Right renal cortex interstitium (tissue), 3 donors: ENCODE data around the gene COASY. TPM values are rescaled to one million over a fixed set of nuclear protein-coding genes. Genes with fewer than 3 reads are reported as not detected.
"Not testable (repeated sequence)": the region's sequence is repeated elsewhere in the genome, so short reads cannot be mapped to it uniquely, and the experiment has no call there.

Source experiments
- DNase-seq, 3 donors: peaks; one replicate each; pipeline ENCODE4 v3.0.0-alpha.2; 2013; ENCODE audit warnings: low read depth in 3 of 3, low spot score in 2 of 3
- polyA plus RNA-seq, 3 donors: library from polyadenylated mRNA; unstranded; fragments of 120-200 nt; gene quantifications; one replicate each; pipeline ENCODE4 v1.2.1, GENCODE V29; 2013; ENCODE audit not compliant: insufficient read length in 3 of 3

Gene COASY
- polyA plus RNA-seq, 3 donors, result 54.0 to 58.4 (median 54.8) TPM

DNA sequence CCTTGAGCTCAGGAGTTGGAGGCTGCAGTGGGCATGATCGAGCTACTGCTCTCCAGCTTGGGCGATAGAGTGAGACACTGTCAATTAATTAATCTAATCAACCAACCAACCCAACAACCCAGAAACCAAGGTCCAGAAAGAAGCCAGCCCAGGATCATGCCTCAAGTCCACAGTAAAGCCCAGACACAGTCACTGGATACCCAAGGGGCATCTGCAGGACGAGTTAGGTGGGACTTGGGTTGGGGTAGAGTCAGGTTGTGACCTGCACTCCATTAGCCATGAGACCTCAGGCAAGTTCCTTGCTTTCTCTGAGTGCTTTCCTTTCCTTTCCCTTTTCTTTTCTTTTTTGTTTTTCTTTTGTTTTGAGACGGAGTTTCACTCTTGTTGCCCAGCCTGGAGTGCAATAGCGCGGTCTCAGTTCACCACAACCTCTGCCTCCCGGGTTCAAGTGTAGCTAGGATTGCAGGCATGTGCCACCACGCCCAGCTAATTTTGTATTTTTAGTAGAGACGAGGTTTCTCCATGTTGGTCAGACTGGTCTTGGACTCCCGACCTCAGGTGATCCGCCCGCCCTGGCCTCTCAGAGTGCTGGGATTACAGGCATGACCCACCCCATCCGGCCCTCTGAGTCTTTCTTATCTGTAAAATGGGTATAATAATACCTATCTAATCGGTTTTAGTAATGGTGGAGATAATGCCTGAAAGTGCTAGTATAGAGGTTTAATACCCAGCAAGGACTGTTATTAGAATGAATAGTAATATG is 12.8 kb upstream of the COASY start:
- DNase-seq, result no peak

DNA sequence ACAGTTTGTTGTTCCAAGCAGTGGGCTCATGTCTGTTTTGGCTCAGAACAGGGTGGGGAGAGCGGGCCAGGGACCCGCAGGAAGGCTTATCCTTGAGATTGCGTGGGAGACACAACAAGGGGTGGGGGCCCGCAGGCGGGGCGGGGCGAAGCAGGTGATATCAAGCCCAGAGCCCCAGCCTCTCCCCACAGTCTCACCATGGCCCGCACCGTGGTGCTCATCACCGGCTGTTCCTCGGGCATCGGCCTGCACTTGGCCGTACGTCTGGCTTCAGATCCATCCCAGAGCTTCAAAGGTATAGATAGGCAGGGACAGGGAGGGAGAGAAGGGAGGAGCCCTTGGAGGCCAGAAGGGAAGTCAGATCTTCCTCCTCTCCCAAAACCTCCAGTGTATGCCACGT is 9.2 kb upstream of the COASY start, which contains the start of gene HSD17B1:
Gene HSD17B1 (plus strand): TSS at position 188 of the 400 bp plus-strand sequence. CDS start 11 bp downstream, at position 199.
- not testable (repeated sequence) for DNase-seq

DNA sequence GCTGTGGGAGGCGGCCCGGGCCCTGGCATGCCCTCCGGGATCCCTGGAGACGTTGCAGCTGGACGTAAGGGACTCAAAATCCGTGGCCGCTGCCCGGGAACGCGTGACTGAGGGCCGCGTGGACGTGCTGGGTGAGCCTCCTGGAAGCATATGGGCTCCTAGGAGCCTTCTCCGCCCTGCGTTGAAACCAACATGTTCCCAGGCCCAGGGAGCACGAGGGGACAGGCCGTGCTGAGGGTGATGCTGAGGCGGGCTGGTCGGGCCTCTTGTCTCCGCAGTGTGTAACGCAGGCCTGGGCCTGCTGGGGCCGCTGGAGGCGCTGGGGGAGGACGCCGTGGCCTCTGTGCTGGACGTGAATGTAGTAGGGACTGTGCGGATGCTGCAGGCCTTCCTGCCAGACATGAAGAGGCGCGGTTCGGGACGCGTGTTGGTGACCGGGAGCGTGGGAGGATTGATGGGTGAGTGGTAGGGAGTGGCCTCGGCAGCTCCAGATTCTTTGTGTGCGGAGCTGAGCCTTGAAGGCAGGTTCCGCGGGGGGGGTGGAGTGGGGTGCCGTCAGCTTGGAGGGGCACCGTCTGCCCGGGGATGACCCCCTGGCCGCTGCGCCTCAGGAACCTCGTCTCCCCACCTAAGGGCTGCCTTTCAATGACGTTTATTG is 8.7 kb upstream of the COASY start:
- DNase-seq, result no peak

DNA sequence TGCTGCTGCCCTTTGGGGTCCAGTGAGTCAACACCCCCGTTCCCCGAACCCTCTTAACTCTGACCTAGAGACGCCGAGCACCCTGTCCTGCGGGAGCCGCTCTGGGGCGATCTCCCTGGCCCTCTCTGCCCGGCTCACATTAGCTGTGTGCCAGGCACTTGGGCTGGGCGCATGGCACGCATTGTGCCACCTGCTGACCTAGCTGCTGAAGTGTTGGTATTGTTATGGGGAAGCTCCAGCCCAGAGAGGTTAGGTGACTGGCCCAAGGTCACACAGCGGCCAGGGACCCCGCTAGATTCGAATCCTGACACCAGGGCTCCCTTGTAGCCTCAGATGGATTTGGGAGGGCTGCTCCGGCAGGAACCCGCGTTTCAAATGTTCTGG is 8.1 kb upstream of the COASY start:
- no peak for DNase-seq

DNA sequence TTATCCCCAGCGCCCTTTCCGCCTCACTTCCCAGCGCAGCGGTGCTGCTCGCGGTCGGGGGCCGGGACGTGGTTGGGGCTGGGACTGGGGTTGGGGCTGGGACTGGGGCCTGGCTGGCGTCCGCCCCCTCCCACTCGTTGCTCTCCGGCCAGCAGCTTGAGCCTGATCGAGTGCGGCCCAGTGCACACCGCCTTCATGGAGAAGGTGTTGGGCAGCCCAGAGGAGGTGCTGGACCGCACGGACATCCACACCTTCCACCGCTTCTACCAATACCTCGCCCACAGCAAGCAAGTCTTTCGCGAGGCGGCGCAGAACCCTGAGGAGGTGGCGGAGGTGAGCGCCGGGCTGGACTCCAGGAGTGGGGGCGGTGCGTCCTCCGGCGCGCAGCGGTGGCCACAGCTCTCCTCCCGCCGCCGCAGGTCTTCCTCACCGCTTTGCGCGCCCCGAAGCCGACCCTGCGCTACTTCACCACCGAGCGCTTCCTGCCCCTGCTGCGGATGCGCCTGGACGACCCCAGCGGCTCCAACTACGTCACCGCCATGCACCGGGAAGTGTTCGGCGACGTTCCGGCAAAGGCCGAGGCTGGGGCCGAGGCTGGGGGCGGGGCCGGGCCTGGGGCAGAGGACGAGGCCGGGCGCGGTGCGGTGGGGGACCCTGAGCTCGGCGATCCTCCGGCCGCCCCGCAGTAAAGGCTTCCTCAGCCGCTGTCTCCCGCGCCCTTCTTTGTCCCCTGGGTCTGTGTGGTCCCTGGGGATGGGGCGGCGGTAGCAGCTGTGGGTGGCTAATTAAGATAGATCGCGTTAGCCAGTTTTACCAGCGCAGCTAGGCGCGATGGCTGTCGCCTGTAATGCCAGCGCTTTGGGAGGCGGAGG is 7.5 kb upstream of the COASY start:
- DNase-seq, result peak in 1 of 3 donors; percentile 80

DNA sequence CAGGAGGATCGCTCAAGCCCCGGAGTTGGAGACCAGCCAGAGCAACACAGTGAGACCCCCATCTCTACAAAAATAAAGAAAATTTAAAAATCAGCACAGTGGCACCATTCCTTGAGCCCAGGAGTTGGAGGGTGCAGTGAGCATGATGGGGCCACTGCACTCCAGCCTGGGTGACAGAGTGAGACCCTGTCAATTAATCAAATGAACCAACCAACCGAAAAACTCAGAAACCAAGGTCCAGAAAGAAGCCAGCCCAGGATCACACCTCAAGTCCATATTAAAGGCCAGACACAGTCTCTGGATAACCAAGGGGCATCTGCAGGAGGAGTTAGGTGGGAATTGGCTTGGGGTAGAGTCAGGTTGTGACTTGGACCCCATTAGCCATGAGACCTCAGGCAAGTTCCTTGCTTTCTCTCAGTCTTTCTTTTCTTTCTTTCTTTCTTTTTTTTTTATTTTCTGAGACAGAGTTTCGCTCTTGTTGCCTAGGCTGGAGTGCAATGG is 6.8 kb upstream of the COASY start:
- DNase-seq, result no peak

DNA sequence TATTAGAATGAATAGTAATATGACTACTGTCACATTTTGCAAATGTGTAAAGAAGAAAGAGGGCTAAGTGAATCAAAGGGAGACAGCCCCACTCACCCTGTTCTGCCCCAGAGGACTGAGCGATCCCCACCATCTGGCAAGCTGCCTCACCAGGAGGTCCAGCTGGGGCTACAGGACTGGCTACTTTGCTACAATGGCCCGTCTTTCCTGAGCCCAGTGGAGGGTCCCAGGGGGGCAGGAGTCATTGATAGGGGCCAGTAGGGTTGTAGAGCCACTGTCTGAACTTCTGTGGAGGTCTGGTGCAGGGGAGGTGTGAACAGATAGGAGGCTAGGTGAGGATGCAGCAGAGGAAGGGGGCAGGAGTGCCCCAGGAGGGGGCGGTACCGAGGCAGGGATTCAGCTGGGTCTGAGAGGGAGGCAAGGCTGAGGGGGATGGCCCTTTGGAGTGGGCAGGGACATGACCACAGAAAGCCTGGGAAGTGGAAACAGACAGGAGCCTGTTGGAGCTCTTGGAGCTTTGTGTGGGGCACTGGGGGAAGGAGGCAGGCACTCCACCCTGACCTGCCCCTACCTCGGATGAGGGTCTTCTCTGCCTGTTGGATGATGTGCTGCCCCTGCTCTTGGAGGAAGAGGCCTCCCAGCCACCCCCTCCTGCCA is 5.9 kb upstream of the COASY start:
- not testable (repeated sequence) for DNase-seq

DNA sequence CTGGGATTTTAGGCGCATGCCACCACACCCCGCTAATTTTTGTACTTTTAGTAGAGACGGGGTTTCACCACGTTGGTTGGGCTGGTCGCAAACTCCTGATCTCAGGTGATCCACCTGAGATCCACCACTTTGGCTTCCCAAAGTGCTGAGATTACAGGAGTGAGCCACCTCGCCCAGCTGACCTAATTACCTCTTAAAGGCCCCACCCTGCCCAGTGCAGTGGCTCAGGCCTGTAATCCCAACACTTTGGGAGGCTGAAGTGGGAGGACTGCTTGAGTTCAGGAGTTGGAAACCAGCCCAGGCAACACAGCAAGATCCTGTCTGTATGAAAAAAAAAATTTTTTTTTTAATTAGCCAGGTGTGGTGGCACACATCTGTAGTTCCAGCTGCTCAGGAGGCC is 2.9 kb upstream of the COASY start:
- no peak for DNase-seq

DNA sequence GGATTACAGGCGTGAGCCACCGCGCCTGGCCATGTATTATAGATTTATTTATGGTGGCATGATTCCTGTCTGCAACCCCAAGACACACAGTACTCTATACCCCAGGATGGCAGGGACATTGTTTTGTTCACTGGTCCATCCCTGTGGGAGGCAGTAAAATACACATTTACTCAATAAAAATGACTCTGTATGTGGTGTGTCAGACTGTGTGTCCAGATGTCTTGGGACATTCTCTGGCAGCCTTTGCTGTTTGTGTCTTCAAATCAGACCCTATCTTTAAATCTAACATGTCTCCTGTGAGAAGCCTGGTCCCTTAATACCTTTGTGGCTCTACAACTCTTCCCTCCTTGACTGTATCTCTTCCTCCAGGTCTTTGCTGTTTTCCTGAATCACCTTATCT is 1.7 kb upstream of the COASY start:
- DNase-seq, result no peak

DNA sequence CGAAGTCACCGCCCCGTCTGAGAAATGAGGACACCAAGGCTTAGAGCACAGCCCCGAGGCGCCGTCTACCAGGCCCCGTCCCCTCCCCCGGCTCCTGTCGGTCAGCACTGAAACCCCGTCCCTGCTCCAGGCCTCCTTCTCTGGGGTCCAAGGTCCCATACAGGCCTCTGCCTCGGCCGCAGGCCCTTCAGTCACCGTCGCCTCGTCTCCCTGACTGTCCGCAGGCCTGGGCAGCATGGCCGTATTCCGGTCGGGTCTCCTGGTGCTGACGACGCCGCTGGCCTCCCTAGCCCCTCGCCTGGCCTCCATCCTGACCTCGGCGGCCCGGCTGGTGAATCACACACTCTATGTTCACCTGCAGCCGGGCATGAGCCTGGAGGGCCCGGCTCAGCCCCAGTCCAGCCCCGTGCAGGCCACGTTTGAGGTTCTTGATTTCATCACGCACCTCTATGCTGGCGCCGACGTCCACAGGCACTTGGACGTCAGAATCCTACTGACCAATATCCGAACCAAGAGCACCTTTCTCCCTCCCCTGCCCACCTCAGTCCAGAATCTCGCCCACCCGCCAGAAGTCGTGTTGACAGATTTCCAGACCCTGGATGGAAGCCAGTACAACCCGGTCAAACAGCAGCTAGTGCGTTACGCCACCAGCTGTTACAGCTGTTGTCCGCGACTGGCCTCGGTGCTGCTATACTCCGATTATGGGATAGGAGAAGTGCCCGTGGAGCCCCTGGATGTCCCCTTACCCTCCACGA is 617 bp downstream of the COASY start:
- DNase-seq, result no peak

DNA sequence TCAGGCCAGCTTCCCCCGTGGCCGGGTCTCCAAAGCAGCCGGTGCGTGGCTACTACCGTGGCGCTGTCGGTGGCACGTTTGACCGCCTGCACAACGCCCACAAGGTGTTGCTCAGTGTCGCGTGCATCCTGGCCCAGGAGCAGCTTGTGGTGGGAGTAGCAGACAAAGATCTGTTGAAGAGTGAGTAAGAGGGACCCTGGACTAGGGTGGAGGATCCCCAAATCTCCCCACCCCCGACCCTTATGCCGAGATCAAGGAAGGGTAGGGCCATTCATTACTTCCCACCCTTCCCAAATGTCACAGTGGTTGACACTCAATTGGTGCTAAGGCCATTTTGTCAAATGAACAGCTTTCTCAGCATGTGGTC is 1.2 kb downstream of the COASY start:
- no peak for DNase-seq

DNA sequence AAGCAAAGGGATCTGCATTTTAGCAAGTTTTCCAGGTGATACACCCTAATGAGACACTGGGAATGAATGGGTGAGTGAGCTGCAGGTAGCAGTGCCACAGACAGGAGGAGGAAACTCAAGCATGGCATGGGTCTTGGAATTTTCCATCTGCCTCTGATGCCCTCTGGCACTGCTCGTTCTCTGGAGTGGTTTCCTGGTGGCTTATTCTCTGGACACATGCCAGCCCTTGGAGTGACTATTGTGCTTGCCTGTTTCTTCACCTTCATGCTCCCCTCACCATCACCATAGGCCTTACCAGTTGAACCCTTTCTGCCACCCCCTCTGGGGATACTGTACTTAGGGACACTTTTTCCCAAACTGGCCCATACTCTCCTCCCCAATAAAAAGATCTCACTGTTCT is 1.6 kb downstream of the COASY start:
- DNase-seq, result no peak

DNA sequence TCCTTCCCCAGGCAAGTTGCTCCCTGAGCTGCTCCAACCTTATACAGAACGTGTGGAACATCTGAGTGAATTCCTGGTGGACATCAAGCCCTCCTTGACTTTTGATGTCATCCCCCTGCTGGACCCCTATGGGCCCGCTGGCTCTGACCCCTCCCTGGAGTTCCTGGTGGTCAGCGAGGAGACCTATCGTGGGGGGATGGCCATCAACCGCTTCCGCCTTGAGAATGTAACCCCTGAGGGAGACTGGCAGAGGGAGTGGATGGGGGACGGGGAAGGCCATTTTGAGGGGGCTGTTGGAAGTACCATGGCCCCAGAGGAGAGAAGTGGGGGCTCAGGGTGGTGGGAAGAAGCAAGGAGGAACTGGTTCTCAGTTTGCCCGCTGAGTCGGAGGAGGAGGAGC is 2.0 kb downstream of the COASY start:
- DNase-seq, result no peak

DNA sequence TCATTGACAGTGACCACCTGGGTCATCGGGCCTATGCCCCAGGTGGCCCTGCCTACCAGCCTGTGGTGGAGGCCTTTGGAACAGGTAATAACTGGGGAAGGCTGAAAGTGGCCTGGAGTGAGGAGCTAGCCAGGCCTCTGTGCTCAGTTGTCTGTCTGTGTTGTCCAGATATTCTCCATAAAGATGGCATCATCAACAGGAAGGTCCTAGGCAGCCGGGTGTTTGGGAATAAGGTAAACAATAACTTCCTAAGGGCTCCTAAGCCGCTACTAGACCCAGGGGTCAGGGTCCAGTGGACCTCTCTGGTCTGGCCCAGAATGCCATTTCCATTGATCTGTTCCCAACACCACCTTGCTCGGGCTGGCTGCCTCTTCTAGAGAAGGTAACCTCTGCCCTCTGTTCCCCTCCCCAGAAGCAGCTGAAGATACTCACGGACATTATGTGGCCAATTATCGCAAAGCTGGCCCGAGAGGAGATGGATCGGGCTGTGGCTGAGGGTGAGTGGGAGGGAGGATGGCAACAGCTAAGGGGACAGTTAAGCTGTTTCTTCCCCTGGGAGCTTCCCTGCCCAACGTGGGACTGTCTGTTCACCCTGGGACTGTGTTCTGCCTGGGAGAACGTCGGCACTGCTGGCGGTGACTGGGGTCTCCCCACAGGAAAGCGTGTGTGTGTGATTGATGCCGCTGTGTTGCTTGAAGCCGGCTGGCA is 3.0 kb downstream of the COASY start:
- DNase-seq, result no peak

DNA sequence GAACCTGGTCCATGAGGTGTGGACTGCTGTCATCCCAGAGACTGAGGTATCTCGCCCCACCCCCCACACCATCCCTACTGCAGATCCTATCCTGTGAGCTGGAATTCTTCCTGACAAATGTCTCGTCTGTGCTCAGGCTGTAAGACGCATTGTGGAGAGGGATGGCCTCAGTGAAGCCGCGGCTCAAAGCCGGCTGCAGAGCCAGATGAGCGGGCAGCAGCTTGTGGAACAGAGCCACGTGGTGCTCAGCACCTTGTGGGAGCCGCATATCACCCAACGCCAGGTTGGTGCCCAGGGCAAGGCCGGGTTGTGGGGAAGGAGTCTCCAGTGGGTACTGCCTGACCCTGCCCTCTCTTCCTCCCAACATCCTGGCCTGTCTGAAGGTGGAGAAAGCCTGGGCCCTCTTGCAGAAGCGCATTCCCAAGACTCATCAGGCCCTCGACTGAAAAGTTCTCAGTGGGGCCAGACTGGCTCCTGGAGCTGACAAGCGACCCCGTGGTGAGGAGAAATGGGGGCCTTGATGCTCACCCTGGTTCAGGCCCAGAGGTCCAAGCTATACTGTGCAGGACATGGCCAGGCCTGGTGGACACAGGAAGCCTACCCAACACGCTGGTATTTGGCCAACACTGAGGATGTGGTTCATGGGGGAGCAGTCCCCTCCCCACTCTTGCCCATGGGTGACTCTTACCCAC is 3.7 kb downstream of the COASY start:
- no peak for DNase-seq

DNA sequence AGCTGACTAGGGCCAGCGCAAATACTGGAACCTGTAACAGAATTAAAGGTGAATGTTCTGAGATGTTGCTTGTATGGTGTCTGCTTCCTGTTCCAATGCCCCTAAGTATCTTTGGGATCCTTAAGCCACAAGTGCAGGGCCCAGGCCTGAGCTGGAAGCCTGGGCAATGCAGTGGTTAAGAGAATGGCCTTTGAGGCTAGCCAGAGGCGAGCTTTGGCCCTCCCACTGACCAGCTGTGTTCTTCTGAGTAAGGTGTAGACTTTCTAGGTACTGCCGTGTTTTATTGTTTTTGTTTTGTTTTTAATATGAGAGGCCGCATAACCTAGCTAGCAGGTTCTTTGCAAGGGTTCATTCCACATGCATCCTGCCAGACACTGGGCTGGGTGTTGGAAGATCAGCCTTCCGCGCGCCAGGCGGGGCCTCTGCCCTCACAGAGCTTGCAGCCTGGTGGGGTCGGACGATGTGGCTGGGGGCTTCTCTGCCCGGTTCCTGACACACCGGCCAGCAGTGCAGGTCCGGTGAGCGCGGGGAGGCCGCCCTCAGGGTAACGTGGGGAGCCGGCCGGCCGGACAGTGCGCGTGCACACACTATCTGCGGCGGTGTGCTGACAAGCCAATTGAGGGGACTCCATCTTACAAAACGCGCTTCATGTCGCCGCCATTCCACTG is 4.4 kb downstream of the COASY start:
- DNase-seq, result no peak

DNA sequence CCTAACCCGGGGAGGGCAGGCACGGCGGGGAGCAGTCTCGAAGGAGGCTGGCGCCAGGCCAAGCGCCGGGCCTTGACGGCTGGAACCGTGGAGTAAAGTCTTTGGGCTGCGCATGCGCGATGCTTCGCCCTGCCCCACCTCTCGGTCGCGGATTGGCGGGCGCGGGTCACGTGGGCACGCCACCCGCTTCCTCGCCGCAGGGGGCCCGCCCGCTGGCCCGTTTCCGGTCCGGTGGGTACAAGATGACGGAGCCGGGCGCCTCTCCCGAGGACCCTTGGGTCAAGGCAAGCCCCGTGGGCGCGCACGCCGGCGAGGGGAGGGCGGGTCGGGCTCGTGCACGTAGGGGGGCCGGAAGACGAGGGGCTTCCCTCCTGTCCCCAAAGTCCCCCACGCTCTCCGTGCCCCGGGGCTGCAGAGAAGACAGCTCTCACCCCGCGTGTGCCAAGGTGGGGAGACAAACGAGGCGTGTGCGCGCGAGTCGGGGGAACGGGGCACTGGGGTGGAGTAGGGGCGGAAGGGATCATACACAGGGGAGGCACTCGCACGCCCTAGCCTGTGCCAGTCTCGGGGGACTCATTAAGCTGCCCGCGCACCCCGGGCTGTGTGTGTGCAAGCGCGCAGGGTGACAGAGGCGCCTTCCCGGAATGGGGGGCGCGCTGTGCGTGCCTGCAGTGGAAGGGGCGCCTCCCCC is 5.1 kb downstream of the COASY start, which contains the start of gene MLX:
Gene MLX (plus strand): TSS at position 218 of the 691 bp plus-strand sequence. CDS start 25 bp downstream, at position 243.
- peak in 2 of 3 donors; percentile 74 to 79 for DNase-seq
